Hepatocyte (in vitro differentiated cells): ENCODE measurements around the gene DIRAS3. TPM values are rescaled to one million over a fixed set of nuclear protein-coding genes. Genes with fewer than 3 reads are reported as not detected.
"Not testable (repeated sequence)": the region's sequence is repeated elsewhere in the genome, so short reads cannot be mapped to it uniquely, and the experiment has no call there.

Source experiments
- DNase-seq: peaks from one replicate; pipeline ENCODE4 v3.0.0-alpha.2; 2016; ENCODE audit warnings: low spot score
- H2AFZ ChIP-seq: fragments of 200-600 bp; sonication (generic); 2 replicates; pipeline ENCODE4 v1.6.0; 2016; ENCODE audit warnings: antibody characterized with exemption, mild to moderate bottlenecking
- H3K27ac ChIP-seq: fragments of 200-600 bp; sonication (generic); 2 replicates; pipeline ENCODE4 v1.5.1; 2016; ENCODE audit warnings: mild to moderate bottlenecking
- H3K27me3 ChIP-seq: fragments of 200-600 bp; sonication (generic); 2 replicates; pipeline ENCODE4 v1.6.1; 2016
- H3K36me3 ChIP-seq: fragments of 200-600 bp; sonication (generic); replicated peaks from 2 replicates; pipeline ENCODE4 v1.5.1; 2016; ENCODE audit warnings: low read depth; ENCODE audit not compliant: insufficient read depth
- H3K4me1 ChIP-seq: fragments of 200-600 bp; sonication (generic); 2 replicates; pipeline ENCODE4 v1.5.1; 2016; ENCODE audit warnings: mild to moderate bottlenecking, moderate library complexity; ENCODE audit not compliant: insufficient read depth
- H3K4me2 ChIP-seq: fragments of 200-600 bp; sonication (generic); 2 replicates; pipeline ENCODE4 v1.6.0; 2016
- H3K4me3 ChIP-seq: fragments of 200-600 bp; sonication (generic); 2 replicates; pipeline ENCODE4 v1.5.1; 2016; ENCODE audit warnings: mild to moderate bottlenecking
- H3K79me2 ChIP-seq: fragments of 200-600 bp; sonication (generic); 2 replicates; pipeline ENCODE4 v1.6.0; 2017; ENCODE audit warnings: mild to moderate bottlenecking
- H3K9me2 ChIP-seq: fragments of 200-600 bp; sonication (generic); replicated peaks from 2 replicates; pipeline ENCODE4 v1.6.0; 2017; ENCODE audit warnings: mild to moderate bottlenecking; ENCODE audit not compliant: insufficient read depth
- H3K9me3 ChIP-seq: fragments of 200-600 bp; sonication (generic); 2 replicates; pipeline ENCODE4 v1.5.1; 2016; ENCODE audit warnings: low read depth, mild to moderate bottlenecking
- H4K20me1 ChIP-seq: fragments of 200-600 bp; sonication (generic); 2 replicates; pipeline ENCODE4 v1.6.0; 2016; ENCODE audit warnings: mild to moderate bottlenecking; ENCODE audit not compliant: insufficient read depth, poor library complexity, severe bottlenecking
- EZH2 ChIP-seq: fragments of 200-600 bp; sonication (generic); IDR thresholded peaks from 2 replicates; pipeline ENCODE4 v1.6.1; 2016; ENCODE audit warnings: antibody characterized with exemption, mild to moderate bottlenecking, borderline replicate concordance
- EZH2phosphoT487 ChIP-seq: fragments of 200-600 bp; sonication (generic); IDR thresholded peaks from one replicate; pipeline ENCODE4 v1.6.1; 2018; ENCODE audit warnings: antibody characterized with exemption, mild to moderate bottlenecking, low read depth, moderate library complexity; ENCODE audit not compliant: unreplicated experiment, severe bottlenecking
- WGBS: methylation state at CpG from one replicate; pipeline ENCODE4 v1.1.6; 2016; ENCODE audit warnings: low lambda C conversion rate; ENCODE audit errors: missing lambda C conversion rate; 5-methylcytosine and 5-hydroxymethylcytosine counted together
- polyA plus RNA-seq: library from polyadenylated mRNA; unstranded; fragments of >200 nt; fragmentation: Nextera tagmentation; extraction: Ambion mirVana; gene quantifications from 2 replicates; pipeline ENCODE4 v1.2.1, GENCODE V29; 2016
- total RNA-seq: library from RNA; depleted of rRNA; stranded (reverse); fragments of >200 nt; gene quantifications from 2 replicates; pipeline ENCODE4 v1.2.3, GENCODE V29; 2014
- TF ChIP-seq, protein P1 (sequence below): fragments of 200-600 bp; sonication (generic); IDR thresholded peaks from 2 replicates; pipeline ENCODE4 v1.5.1; 2016; ENCODE audit warnings: antibody characterized with exemption, mild to moderate bottlenecking; ENCODE audit not compliant: poor library complexity

The DIRAS3 gene
- total and polyA plus RNA-seq, 2 experiments from 2014 or later = 1.9 to 2.0 TPM

DNA sequence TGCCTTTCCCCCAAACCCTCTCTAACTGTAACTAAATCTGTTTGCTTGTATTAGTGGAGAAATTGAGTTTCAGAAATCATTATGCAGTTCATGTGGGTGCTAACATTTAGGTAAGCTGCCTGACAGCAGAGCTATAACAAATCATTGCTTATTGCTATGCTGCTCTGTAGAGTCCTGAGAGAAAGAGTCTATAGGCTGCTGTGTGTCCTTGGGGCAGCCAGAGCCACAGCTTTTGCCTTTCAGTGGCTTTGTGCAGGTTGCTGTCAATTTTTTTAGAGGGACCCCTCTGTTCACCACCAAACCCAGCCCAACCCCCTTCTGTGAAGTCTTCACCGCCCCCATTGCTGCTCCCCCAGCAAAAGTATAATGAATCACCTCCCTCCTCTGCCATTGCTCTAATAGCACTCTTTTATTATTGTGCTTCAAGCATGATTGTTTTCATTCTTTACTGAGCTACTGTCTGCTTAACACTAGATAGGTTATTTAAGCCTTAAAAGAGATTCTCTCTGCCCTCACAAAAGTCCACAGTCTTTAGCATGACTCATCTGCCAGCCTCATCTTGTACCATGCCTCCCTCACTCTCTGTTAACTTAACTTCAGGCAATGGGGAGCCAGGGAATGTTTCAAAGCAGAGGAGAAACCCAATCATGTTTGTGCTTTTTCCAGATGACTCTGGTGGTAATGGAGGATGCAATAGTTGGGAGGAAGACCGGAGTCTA is 38.6 kb downstream of the DIRAS3 start:
- H3K4me2 ChIP-seq = no peak overlapping the region
- no peaks in the 10 kb centered on the region for H3K27me3 ChIP-seq
- H3K9me3 ChIP-seq = no peaks in the 10 kb centered on the region
- H3K4me1 ChIP-seq = no peaks in the 10 kb centered on the region
- TF ChIP-seq, protein P1, sequence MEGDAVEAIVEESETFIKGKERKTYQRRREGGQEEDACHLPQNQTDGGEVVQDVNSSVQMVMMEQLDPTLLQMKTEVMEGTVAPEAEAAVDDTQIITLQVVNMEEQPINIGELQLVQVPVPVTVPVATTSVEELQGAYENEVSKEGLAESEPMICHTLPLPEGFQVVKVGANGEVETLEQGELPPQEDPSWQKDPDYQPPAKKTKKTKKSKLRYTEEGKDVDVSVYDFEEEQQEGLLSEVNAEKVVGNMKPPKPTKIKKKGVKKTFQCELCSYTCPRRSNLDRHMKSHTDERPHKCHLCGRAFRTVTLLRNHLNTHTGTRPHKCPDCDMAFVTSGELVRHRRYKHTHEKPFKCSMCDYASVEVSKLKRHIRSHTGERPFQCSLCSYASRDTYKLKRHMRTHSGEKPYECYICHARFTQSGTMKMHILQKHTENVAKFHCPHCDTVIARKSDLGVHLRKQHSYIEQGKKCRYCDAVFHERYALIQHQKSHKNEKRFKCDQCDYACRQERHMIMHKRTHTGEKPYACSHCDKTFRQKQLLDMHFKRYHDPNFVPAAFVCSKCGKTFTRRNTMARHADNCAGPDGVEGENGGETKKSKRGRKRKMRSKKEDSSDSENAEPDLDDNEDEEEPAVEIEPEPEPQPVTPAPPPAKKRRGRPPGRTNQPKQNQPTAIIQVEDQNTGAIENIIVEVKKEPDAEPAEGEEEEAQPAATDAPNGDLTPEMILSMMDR = no peak
- no peak for TF ChIP-seq EZH2phosphoT487
- TF ChIP-seq EZH2 = no peak
- 85% methylated on average over 2 of the region's 2 CpGs for WGBS
- H4K20me1 ChIP-seq = no peaks in the 10 kb centered on the region
- no peak overlapping the region for H3K4me3 ChIP-seq
- no peaks in the 10 kb centered on the region for H3K79me2 ChIP-seq
- H3K9me2 ChIP-seq = no peaks in the 10 kb centered on the region
- no peak for DNase-seq
- H3K36me3 ChIP-seq = no peaks in the 10 kb centered on the region
- no peak overlapping the region for H3K27ac ChIP-seq
- H2AFZ ChIP-seq = no peak overlapping the region

DNA sequence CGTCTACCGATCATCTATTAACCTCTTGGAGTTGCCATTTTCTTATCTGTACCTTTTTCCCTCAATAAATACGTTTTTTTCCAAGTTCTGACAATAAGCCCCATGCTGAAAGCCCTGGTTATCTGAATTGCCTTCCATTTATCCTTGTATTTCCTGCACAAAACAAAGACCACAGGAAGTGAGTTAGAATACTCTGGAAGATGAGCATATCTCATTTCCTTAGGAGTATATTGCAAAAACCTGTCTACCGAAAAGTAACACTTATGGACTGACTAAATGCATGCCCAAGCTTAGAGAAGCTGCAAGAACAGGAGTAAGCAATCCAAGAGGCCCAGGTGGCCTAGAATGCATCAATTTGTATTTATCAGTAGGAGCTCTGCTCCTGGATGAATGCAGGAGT is 39.9 kb downstream of the DIRAS3 start:
- no peaks in the 10 kb centered on the region for H3K27me3 ChIP-seq
- no peaks in the 10 kb centered on the region for H3K9me2 ChIP-seq
- no peak overlapping the region for H3K4me2 ChIP-seq
- no peaks in the 10 kb centered on the region for H3K79me2 ChIP-seq
- H4K20me1 ChIP-seq = no peaks in the 10 kb centered on the region
- H3K4me3 ChIP-seq = no peak overlapping the region
- H3K36me3 ChIP-seq = no peaks in the 10 kb centered on the region
- TF ChIP-seq EZH2 (no peak), EZH2phosphoT487 (no peak)
- TF ChIP-seq, protein P1 = no peak
- 33% methylated on average over 3 of the region's 4 CpGs for WGBS
- no peaks in the 10 kb centered on the region for H3K9me3 ChIP-seq
- H3K27ac ChIP-seq = no peak overlapping the region
- no peak overlapping the region for H2AFZ ChIP-seq
- H3K4me1 ChIP-seq = no peaks in the 10 kb centered on the region
- DNase-seq = no peak

DNA sequence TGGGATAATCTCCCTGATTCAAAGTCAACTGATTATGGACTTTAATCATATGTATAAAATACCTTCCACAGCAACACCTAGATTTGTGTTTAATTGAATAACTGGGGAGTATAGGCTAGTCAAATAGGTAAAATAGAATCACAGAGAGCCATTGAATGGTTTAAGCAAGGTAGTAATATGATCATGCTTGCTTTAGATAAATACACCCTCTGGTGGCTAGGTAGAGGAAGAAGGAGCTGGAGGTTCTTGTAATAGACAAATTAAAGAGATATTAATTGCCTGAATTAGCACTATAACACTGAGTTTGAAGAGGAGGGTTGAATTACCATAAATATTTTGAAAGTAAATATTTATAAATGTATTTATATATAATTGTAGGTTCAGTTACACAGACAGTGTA is 40.3 kb downstream of the DIRAS3 start:
- Histone ChIP-seq H3K27me3 (no peaks in the 10 kb centered on the region), H3K36me3 (no peaks in the 10 kb centered on the region), H3K27ac (no peak overlapping the region), H3K4me1 (no peaks in the 10 kb centered on the region), H3K79me2 (no peaks in the 10 kb centered on the region), H2AFZ (no peak overlapping the region), H3K4me2 (no peak overlapping the region), H3K9me2 (no peaks in the 10 kb centered on the region), H3K4me3 (no peak overlapping the region), H4K20me1 (no peaks in the 10 kb centered on the region), H3K9me3 (no peaks in the 10 kb centered on the region)
- TF ChIP-seq, protein P1 = peak; percentile 51
- TF ChIP-seq EZH2phosphoT487 (no peak), EZH2 (no peak)
- DNase-seq = peak; percentile 32

DNA sequence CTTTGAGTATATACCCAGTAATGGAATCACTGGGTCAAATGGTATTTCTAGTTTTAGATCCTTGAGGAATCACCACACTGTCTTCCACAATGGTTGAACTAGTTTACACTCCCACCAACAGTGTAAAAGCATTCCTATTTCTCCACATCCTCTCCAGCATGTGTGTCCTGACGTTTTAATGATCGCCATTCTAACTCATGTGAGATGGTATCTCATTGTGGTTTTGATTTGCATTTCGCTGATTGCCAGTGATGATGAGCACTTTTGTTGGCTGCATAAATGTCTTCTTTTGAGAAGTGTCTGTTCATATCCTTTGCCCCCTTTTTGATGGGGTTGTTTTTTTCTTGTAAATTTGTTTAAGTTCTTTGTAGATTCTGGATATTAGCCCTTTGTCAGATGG is 46.8 kb downstream of the DIRAS3 start:
- not testable (repeated sequence) for H3K4me1 ChIP-seq, H3K4me3 ChIP-seq, H3K27me3 ChIP-seq, H3K9me3 ChIP-seq, H3K27ac ChIP-seq, H3K36me3 ChIP-seq, DNase-seq, H3K4me2 ChIP-seq, H2AFZ ChIP-seq, H3K9me2 ChIP-seq, H3K79me2 ChIP-seq, H4K20me1 ChIP-seq
- WGBS = 85% methylated on average over 3 of the region's 3 CpGs
